Stimulated activated CD4-positive, alpha-beta T cell treated with anti-CD3 and anti-CD28 coated beads, Interleukin-4, amount 100 ng/mL, for 24 hours (primary cell): ENCODE data around the gene THEM4.
"Not testable (repeated sequence)": the region's sequence is repeated elsewhere in the genome, so short reads cannot be mapped to it uniquely, and the experiment has no call there.

ENCODE experiments used
- DNase-seq: peaks from one replicate; pipeline ENCODE4 v3.0.0-alpha.2; 2020

THEM4 gene

GRCh38 chr1:151855516-151855915 is 53.8 kb downstream of the THEM4 start:
- DNase-seq: not testable (repeated sequence)

GRCh38 chr1:151854658-151855057 is 54.7 kb downstream of the THEM4 start:
- DNase-seq: no peak

- DNase-seq: no peak
Observed at GRCh38 chr1:151853411-151853943, 55.8 kb downstream of the THEM4 start, which contains the start of gene THEM5. TSS of gene THEM5 (minus strand) at chr1:151853712. CDS start at chr1:151853565, 147 bp downstream.

GRCh38 chr1:151852733-151853132 is 56.6 kb downstream of the THEM4 start:
- no peak for DNase-seq

- no peak for DNase-seq
Observed at GRCh38 chr1:151851886-151852285, 57.4 kb downstream of the THEM4 start.

GRCh38 chr1:151849871-151850270 is 59.4 kb downstream of the THEM4 start:
- DNase-seq: no peak

- DNase-seq: no peak
Observed at GRCh38 chr1:151849126-151849525, 60.2 kb downstream of the THEM4 start.

GRCh38 chr1:151847867-151848596 is 61.3 kb downstream of the THEM4 start:
- no peak for DNase-seq

- no peak for DNase-seq
Observed at GRCh38 chr1:151846686-151847237, 62.5 kb downstream of the THEM4 start.

- no peak for DNase-seq
Observed at GRCh38 chr1:151846062-151846568, 63.2 kb downstream of the THEM4 start.

- no peak for DNase-seq
Observed at GRCh38 chr1:151843398-151843797, 65.9 kb downstream of the THEM4 start.

- DNase-seq: no peak
Observed at GRCh38 chr1:151841141-151841540, 68.2 kb downstream of the THEM4 start.

GRCh38 chr1:151840421-151840820 is 68.9 kb downstream of the THEM4 start:
- DNase-seq: no peak

- peak; percentile 71 for DNase-seq
Observed at GRCh38 chr1:151839457-151840403, 69.6 kb downstream of the THEM4 start, which contains the start of gene C2CD4D. TSS of gene C2CD4D (minus strand) at chr1:151839820. CDS start at chr1:151838989, 831 bp downstream.

GRCh38 chr1:151839082-151839412 is 70.3 kb downstream of the THEM4 start:
- DNase-seq: no peak

- DNase-seq: peak; percentile 52
Observed at GRCh38 chr1:151838222-151839081, 70.9 kb downstream of the THEM4 start.

- no peak for DNase-seq
Observed at GRCh38 chr1:151837884-151838221, 71.5 kb downstream of the THEM4 start.

GRCh38 chr1:151837197-151837596 is 72.1 kb downstream of the THEM4 start:
- DNase-seq: peak; percentile 40

- DNase-seq: no peak
Observed at GRCh38 chr1:151835596-151835995, 73.7 kb downstream of the THEM4 start.

GRCh38 chr1:151834239-151834638 is 75.1 kb downstream of the THEM4 start:
- no peak for DNase-seq

- no peak for DNase-seq
Observed at GRCh38 chr1:151833172-151833900, 76.0 kb downstream of the THEM4 start.
